ENCODE data around the gene UBR1.
"Not testable (repeated sequence)": the region's sequence is repeated elsewhere in the genome, so short reads cannot be mapped to it uniquely, and the experiment has no call there.

DNA sequence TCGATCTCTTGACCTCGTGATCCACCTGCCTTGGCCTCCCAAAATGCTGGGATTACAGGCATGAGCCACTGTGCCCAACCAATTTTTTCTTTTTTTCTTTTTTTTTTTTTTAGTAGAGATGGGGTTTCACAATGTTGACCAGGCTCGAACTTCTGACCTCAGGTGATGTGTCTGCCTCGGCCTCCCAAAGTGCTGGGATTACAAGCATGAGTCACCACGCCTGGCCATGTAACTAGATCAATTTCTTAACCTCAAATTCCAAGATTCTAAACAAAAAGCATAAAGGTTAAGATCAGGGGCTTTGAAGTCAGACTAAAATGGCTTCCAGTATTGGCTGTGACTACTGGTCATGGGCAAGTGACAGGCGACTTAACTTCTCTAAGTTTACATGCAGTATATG lies 126.7 kb downstream of the UBR1 start:
- not testable (repeated sequence) for TF ChIP-seq EZH2phosphoT487 (IDR thresholded peaks at IDR 0.05; ENCODE audit: low read length); EZH2 (optimal IDR thresholded peaks at IDR 0.05; ENCODE audit: low read depth, low read length)
- TF ChIP-seq, protein P1, sequence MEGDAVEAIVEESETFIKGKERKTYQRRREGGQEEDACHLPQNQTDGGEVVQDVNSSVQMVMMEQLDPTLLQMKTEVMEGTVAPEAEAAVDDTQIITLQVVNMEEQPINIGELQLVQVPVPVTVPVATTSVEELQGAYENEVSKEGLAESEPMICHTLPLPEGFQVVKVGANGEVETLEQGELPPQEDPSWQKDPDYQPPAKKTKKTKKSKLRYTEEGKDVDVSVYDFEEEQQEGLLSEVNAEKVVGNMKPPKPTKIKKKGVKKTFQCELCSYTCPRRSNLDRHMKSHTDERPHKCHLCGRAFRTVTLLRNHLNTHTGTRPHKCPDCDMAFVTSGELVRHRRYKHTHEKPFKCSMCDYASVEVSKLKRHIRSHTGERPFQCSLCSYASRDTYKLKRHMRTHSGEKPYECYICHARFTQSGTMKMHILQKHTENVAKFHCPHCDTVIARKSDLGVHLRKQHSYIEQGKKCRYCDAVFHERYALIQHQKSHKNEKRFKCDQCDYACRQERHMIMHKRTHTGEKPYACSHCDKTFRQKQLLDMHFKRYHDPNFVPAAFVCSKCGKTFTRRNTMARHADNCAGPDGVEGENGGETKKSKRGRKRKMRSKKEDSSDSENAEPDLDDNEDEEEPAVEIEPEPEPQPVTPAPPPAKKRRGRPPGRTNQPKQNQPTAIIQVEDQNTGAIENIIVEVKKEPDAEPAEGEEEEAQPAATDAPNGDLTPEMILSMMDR (IDR thresholded peaks at IDR 0.05; ENCODE audit: low read length): not testable (repeated sequence)

Data from MM.1S (cell line).